SU-DHL-6 (cell line): ENCODE results near the gene NDUFA5.

Source experiments
- CTCF ChIP-seq: fragments of 200-600 bp; sonication (generic); IDR thresholded peaks from one replicate; pipeline ENCODE4 v1.5.1; 2017; ENCODE audit warnings: antibody characterized with exemption, mild to moderate bottlenecking, low read length, moderate library complexity; ENCODE audit not compliant: insufficient read depth, poor library complexity, severe bottlenecking
- EZH2phosphoT487 ChIP-seq: fragments of 200-600 bp; sonication (generic), shearing (Covaris generic); conservative IDR thresholded peaks from 2 replicates; pipeline ENCODE4 v1.6.1; 2018; ENCODE audit warnings: mild to moderate bottlenecking, antibody characterized with exemption, low read length, moderate library complexity, mixed read lengths

GRCh38 chr7:123558289-123558874 lies 764 bp upstream of the NDUFA5 start:
- TF ChIP-seq EZH2phosphoT487 (no peak), CTCF (no peak)
